RWPE1 (cell line): ENCODE data around the gene GMCL2.

Source experiments
- CTCF ChIA-PET: fragments of 350-600 bp; sonication (Branson Sonifier 250); formaldehyde crosslinking; extraction: SDS; loops from one replicate; lab custom pipeline; 2021; lab: Yijun Ruan, JAX
- POLR2A ChIA-PET: fragments of 400-600 bp; formaldehyde crosslinking; extraction: SDS; loops from one replicate; lab custom pipeline; 2020; ENCODE audit warnings: antibody characterized with exemption; ENCODE audit not compliant: low non-redundant PET; lab: Yijun Ruan, JAX
- DNase-seq: peaks from one replicate; pipeline ENCODE4 v3.0.0; 2012; ENCODE audit warnings: low spot score
- H3K27ac ChIP-seq: fragments of 450-650 bp; 2 replicates; pipeline ENCODE4 v1.5.1; 2017
- CTCF ChIP-seq: fragments of 450-650 bp; conservative IDR thresholded peaks from 2 replicates; pipeline ENCODE4 v1.5.1; 2017; ENCODE audit warnings: low read depth, mild to moderate bottlenecking

The GMCL2 gene

GRCh38 chr5:178223828-178224335, 36.7 kb upstream of the GMCL2 start:
- DNase-seq = no peak
- H3K27ac ChIP-seq = peak overlapping the region; percentile 37
- POLR2A ChIA-PET = interaction anchor here (0.6 kb wide), 1 partner anchor 454 kb away, joined by 3 read pairs; no protein-coding TSS in a partner anchor
- TF ChIP-seq CTCF = no peak
- CTCF ChIA-PET = interaction anchor here (0.6 to 1.0 kb wide), 2 partner anchors 11 to 19 kb away, joined by 3 read pairs; partner anchors contain the start of gene HNRNPAB

- ChIA-PET POLR2A (no interaction called here), CTCF (no interaction called here)
- peak overlapping the region; percentile 37 for H3K27ac ChIP-seq
- no peak for TF ChIP-seq CTCF
- no peak for DNase-seq
Observed at GRCh38 chr5:178223196-178223773, 36.1 kb upstream of the GMCL2 start.

- TF ChIP-seq CTCF = no peak
- no peak for DNase-seq
- ChIA-PET POLR2A (no interaction called here), CTCF (no interaction called here)
- H3K27ac ChIP-seq = peak overlapping the region; percentile 37
Observed at GRCh38 chr5:178222292-178222691, 35.1 kb upstream of the GMCL2 start.

- no peak for DNase-seq
- CTCF ChIA-PET = no interaction called here
- peak overlapping the region; percentile 37 for H3K27ac ChIP-seq
- POLR2A ChIA-PET = no interaction called here
- no peak for TF ChIP-seq CTCF
Observed at GRCh38 chr5:178221853-178222252, 34.7 kb upstream of the GMCL2 start.

GRCh38 chr5:178221282-178221681, 34.1 kb upstream of the GMCL2 start:
- ChIA-PET POLR2A (no interaction called here), CTCF (interaction anchor here (0.6 kb wide), 1 partner anchor 14 kb away, joined by 4 read pairs; no protein-coding TSS in a partner anchor)
- TF ChIP-seq CTCF = no peak
- no peak for DNase-seq
- peak overlapping the region; percentile 37; the same call in 1 of the 2 replicates for H3K27ac ChIP-seq

- ChIA-PET POLR2A (no interaction called here), CTCF (interaction anchor here (0.6 kb wide), 1 partner anchor 55 kb away, joined by 5 read pairs; no protein-coding TSS in a partner anchor)
- TF ChIP-seq CTCF = no peak
- DNase-seq = no peak
- no peak overlapping the region for H3K27ac ChIP-seq
Observed at GRCh38 chr5:178218827-178219226, 31.7 kb upstream of the GMCL2 start.
